ENCODE measurements around the gene SSX4B. TPM values are rescaled to one million over a fixed set of nuclear protein-coding genes. Genes with fewer than 3 reads are reported as not detected.

Gene SSX4B
- total and polyA plus RNA-seq, 10 of the 15 experiments (the other 5 are each of a cell fraction or from before 2014, with no cell fraction given): not detected

- WGBS (ENCODE audit: insufficient coverage, insufficient replicate concordance, low lambda C conversion rate, missing lambda C conversion rate): 43% methylated on average over 6 of the region's 6 CpGs
- no peaks in the 10 kb centered on the region for H3K27me3 ChIP-seq (replicated peaks in 1 of 2; ENCODE audit: control insufficient read depth in 2 of 2, insufficient read depth in 2 of 2, low read length in 1 of 2)
- H4K20me1 ChIP-seq (ENCODE audit: control insufficient read depth, insufficient read depth): no peaks in the 10 kb centered on the region
- no peak overlapping the region for H3K4me3 ChIP-seq
- DNase-seq (ENCODE audit: low read depth, low spot score) (no peak), ATAC-seq (no peak), FAIRE-seq (no peak)
- ChIA-PET CTCF (interaction anchor here (0.6 kb wide), 1 partner anchor 516 kb away, joined by 3 read pairs; no protein-coding TSS in a partner anchor), POLR2A (no interaction called here), SMC1A (ENCODE audit: uncharacterized antibody, unreplicated experiment) (interaction anchor here (1.1 kb wide), 1 partner anchor 9 kb away, joined by 3 read pairs; no protein-coding TSS in a partner anchor), RAD21 (ENCODE audit: unreplicated experiment) (no interaction called here)
- H2AFZ ChIP-seq (ENCODE audit: control insufficient read depth, low read depth, low read length): no peak overlapping the region
- no peak overlapping the region for H3K4me2 ChIP-seq (ENCODE audit: control insufficient read depth, insufficient read depth)
- no peak overlapping the region for H3K9ac ChIP-seq (ENCODE audit: control insufficient read depth, insufficient read depth, low read length)
- TF ChIP-seq ELK1 (IDR thresholded peaks at IDR 0.05; ENCODE audit: low read depth, low read length) (no peak), MYC (IDR thresholded peaks at IDR 0.05; ENCODE audit: insufficient read depth, insufficient read length, insufficient replicate concordance, low read length, severe bottlenecking) (no peak), LARP7 (IDR thresholded peaks at IDR 0.05) (no peak), NFIC (IDR thresholded peaks at IDR 0.05; ENCODE audit: low read depth, low read length) (no peak)
- TF ChIP-seq, protein P1, sequence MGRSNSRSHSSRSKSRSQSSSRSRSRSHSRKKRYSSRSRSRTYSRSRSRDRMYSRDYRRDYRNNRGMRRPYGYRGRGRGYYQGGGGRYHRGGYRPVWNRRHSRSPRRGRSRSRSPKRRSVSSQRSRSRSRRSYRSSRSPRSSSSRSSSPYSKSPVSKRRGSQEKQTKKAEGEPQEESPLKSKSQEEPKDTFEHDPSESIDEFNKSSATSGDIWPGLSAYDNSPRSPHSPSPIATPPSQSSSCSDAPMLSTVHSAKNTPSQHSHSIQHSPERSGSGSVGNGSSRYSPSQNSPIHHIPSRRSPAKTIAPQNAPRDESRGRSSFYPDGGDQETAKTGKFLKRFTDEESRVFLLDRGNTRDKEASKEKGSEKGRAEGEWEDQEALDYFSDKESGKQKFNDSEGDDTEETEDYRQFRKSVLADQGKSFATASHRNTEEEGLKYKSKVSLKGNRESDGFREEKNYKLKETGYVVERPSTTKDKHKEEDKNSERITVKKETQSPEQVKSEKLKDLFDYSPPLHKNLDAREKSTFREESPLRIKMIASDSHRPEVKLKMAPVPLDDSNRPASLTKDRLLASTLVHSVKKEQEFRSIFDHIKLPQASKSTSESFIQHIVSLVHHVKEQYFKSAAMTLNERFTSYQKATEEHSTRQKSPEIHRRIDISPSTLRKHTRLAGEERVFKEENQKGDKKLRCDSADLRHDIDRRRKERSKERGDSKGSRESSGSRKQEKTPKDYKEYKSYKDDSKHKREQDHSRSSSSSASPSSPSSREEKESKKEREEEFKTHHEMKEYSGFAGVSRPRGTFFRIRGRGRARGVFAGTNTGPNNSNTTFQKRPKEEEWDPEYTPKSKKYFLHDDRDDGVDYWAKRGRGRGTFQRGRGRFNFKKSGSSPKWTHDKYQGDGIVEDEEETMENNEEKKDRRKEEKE (IDR thresholded peaks at IDR 0.05): no peak
- in situ Hi-C loops (cut with MboI) (no loop called here), intact Hi-C loops (cut with micrococcal nuclease; ENCODE audit: unreplicated experiment) (no loop called here)
- H3K36me3 ChIP-seq (ENCODE audit: control insufficient read depth in 2 of 2, insufficient read depth in 2 of 2, low read length in 1 of 2): peaks cover 0 to 1% of the 10 kb centered on the region in 2 experiments; a peak in 3 of 4 replicates
- no TSS peak for BruUV-seq (replicated peaks)
- H3K9me3 ChIP-seq (replicated peaks; ENCODE audit: control insufficient read depth, insufficient read depth, low read length): no peaks in the 10 kb centered on the region
- H3K79me2 ChIP-seq (ENCODE audit: control insufficient read depth, insufficient read depth, low read length): no peaks in the 10 kb centered on the region
- H3K27ac ChIP-seq (ENCODE audit: control insufficient read depth, insufficient read depth): no peak overlapping the region
- H3K4me1 ChIP-seq (ENCODE audit: control insufficient read depth, insufficient read depth, low read length): no peaks in the 10 kb centered on the region
Measured at GRCh38 chrX:48456628-48457331, 45.0 kb upstream of the SSX4B start.

Data from GM12878 (cell line).